ENCODE measurements around the gene HDHD5. TPM values are rescaled to one million over a fixed set of nuclear protein-coding genes. Genes with fewer than 3 reads are reported as not detected.

HDHD5 gene
- total and polyA plus RNA-seq, 2 of the 13 experiments (the other 11 are each of a cell fraction or from before 2014, with no cell fraction given), result not detected

- TF ChIP-seq RAD51 (IDR thresholded peaks at IDR 0.05; ENCODE audit: borderline replicate concordance) (no peak), AFF4 (CRISPR knock-in tag; IDR thresholded peaks at IDR 0.05) (no peak), ZNF549 (CRISPR knock-in tag; IDR thresholded peaks at IDR 0.05) (no peak), SIX4 (CRISPR knock-in tag; IDR thresholded peaks at IDR 0.05) (no peak), ZNF772 (CRISPR knock-in tag; IDR thresholded peaks at IDR 0.05) (no peak), MZF1 (CRISPR knock-in tag; IDR thresholded peaks at IDR 0.05; ENCODE audit: borderline replicate concordance) (no peak), ZKSCAN8 (CRISPR knock-in tag; IDR thresholded peaks at IDR 0.05; ENCODE audit: borderline replicate concordance) (no peak), FOSL1 (CRISPR knock-in tag; IDR thresholded peaks at IDR 0.05; ENCODE audit: borderline replicate concordance) (no peak), ZNF3 (CRISPR knock-in tag; IDR thresholded peaks at IDR 0.05) (no peak), ELK4 (CRISPR knock-in tag; IDR thresholded peaks at IDR 0.05; ENCODE audit: borderline replicate concordance) (no peak), POGZ (CRISPR knock-in tag; IDR thresholded peaks at IDR 0.05) (no peak), ZSCAN12 (CRISPR knock-in tag; IDR thresholded peaks at IDR 0.05) (no peak), ZNF205 (CRISPR knock-in tag; IDR thresholded peaks at IDR 0.05) (no peak), CEBPG (CRISPR knock-in tag; IDR thresholded peaks at IDR 0.05) (no peak), PHF5A (CRISPR knock-in tag; IDR thresholded peaks at IDR 0.05; ENCODE audit: low read depth, unreplicated experiment) (no peak), MTA1 (CRISPR knock-in tag; IDR thresholded peaks at IDR 0.05; ENCODE audit: borderline replicate concordance) (no peak; the same call in 1 of the 2 replicates), SUZ12 (IDR thresholded peaks at IDR 0.05; ENCODE audit: low read depth, low read length) (no peak), IKZF5 (CRISPR knock-in tag; IDR thresholded peaks at IDR 0.05) (no peak)
- TF ChIP-seq, protein P1, sequence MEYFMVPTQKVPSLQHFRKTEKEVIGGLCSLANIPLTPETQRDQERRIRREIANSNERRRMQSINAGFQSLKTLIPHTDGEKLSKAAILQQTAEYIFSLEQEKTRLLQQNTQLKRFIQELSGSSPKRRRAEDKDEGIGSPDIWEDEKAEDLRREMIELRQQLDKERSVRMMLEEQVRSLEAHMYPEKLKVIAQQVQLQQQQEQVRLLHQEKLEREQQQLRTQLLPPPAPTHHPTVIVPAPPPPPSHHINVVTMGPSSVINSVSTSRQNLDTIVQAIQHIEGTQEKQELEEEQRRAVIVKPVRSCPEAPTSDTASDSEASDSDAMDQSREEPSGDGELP (IDR thresholded peaks at IDR 0.05; ENCODE audit: borderline replicate concordance, low read depth), result no peak
- TF ChIP-seq, protein P2, sequence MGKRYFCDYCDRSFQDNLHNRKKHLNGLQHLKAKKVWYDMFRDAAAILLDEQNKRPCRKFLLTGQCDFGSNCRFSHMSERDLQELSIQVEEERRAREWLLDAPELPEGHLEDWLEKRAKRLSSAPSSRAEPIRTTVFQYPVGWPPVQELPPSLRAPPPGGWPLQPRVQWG (CRISPR knock-in tag; IDR thresholded peaks at IDR 0.05; ENCODE audit: borderline replicate concordance, low read depth), result no peak
Measured at GRCh38 chr22:17171153-17172028, 12.3 kb upstream of the HDHD5 start (continued).

All from HepG2 (cell line).